Measurements from ENCODE around the gene LGALSL.

The LGALSL gene

GRCh38 chr2:64501946-64502345 is 48.0 kb downstream of the LGALSL start:
- no peak for DNase-seq

GRCh38 chr2:64502860-64503259 is 48.9 kb downstream of the LGALSL start:
- DNase-seq: no peak

GRCh38 chr2:64504774-64505720 is 51.1 kb downstream of the LGALSL start:
- DNase-seq: no peak

GRCh38 chr2:64506686-64507085 is 52.7 kb downstream of the LGALSL start:
- DNase-seq: no peak

Measured in NCI-H1105 treated with DMSO at 0.1 percent for 48 hours (cell line).